CD4-positive, CD25-positive, alpha-beta regulatory T cell (primary cell): ENCODE measurements around the gene TPCN1. TPM values are rescaled to one million over a fixed set of nuclear protein-coding genes. Genes with fewer than 3 reads are reported as not detected.
A peak's percentile ranks its signal among the peaks of the same experiment; 100 is the strongest.

Source experiments
- ATAC-seq, 2 donors: fragments of 150-1000 bp; cut with Tn5 transposase; one replicate each; pipeline ENCODE4 v1.10.0; 2021; ENCODE audit warnings: low read depth in 2 of 2, moderate number of reproducible peaks in 2 of 2, moderate library complexity in 1 of 2
- DNase-seq, 3 donors: peaks; one replicate each; pipeline versions ENCODE4 v3.0.0 to v3.0.0-alpha.2; 2012 to 2022; ENCODE audit warnings: mixed read lengths in 1 of 3
- H3K27ac ChIP-seq: one replicate; pipeline ENCODE4 v1.7.0; 2013; ENCODE audit warnings: mild to moderate bottlenecking, low read length; ENCODE audit not compliant: insufficient read depth, poor library complexity, severe bottlenecking
- H3K27me3 ChIP-seq: one replicate; pipeline ENCODE4 v1.7.0; 2013; ENCODE audit warnings: low read length; ENCODE audit not compliant: control insufficient read depth, insufficient read depth
- H3K36me3 ChIP-seq: one replicate; pipeline ENCODE4 v1.7.0; 2013; ENCODE audit warnings: mild to moderate bottlenecking, low read length, moderate library complexity; ENCODE audit not compliant: control insufficient read depth, insufficient read depth
- H3K4me1 ChIP-seq: 2 replicates; pipeline ENCODE4 v1.7.0; 2013; ENCODE audit warnings: mild to moderate bottlenecking, low read length; ENCODE audit not compliant: insufficient read depth, control insufficient read depth, poor library complexity, severe bottlenecking
- H3K4me3 ChIP-seq: one replicate; pipeline ENCODE4 v1.7.0; 2013; ENCODE audit warnings: low read depth, mild to moderate bottlenecking, low read length, moderate library complexity
- H3K9me3 ChIP-seq, 2 experiments: 1 replicate in 1 of 2; 2 replicates in 1 of 2; pipeline ENCODE4 v1.7.0; 2013; ENCODE audit warnings: low read length in 2 of 2, mild to moderate bottlenecking in 1 of 2, moderate library complexity in 1 of 2; ENCODE audit not compliant: control insufficient read depth in 2 of 2
- H3K27ac Mint-ChIP-seq, 3 donors: one replicate each; pipeline ENCODE4 v1.8.0; 2020 to 2022; ENCODE audit warnings: mild to moderate bottlenecking in 3 of 3, mixed read lengths in 3 of 3, moderate library complexity in 2 of 3
- H3K27me3 Mint-ChIP-seq: one replicate; pipeline ENCODE4 v1.8.0; 2022; ENCODE audit warnings: mild to moderate bottlenecking, mixed read lengths
- H3K36me3 Mint-ChIP-seq: one replicate; pipeline ENCODE4 v1.8.0; 2020; ENCODE audit warnings: mixed read lengths
- H3K4me1 Mint-ChIP-seq, 4 donors: one replicate each; pipeline ENCODE4 v1.8.0; 2020 to 2022; ENCODE audit warnings: mixed read lengths in 4 of 4, mild to moderate bottlenecking in 1 of 4
- H3K4me3 Mint-ChIP-seq, 4 donors: one replicate each; pipeline ENCODE4 v1.8.0; 2020 to 2022; ENCODE audit warnings: mild to moderate bottlenecking in 4 of 4, mixed read lengths in 4 of 4, moderate library complexity in 3 of 4
- H3K9me3 Mint-ChIP-seq, 7 donors: one replicate each; pipeline ENCODE4 v1.8.0; 2020 to 2022; ENCODE audit warnings: mixed read lengths in 7 of 7, mild to moderate bottlenecking in 3 of 7, moderate library complexity in 2 of 7
- polyA plus RNA-seq, 4 donors: library from polyadenylated mRNA; unstranded; fragments of 300-500 nt; fragmentation: Illumina TruSeq; gene quantifications; one replicate each; pipeline ENCODE4 v1.2.3, GENCODE V29; 2021
- total RNA-seq: library from RNA; stranded (reverse); gene quantifications from one replicate; pipeline ENCODE4 v1.2.3, GENCODE V29; 2022

Gene TPCN1
- total and polyA plus RNA-seq, 5 donors from 2014 or later = 5.2 to 44.9 (median 8.4) TPM

- H3K36me3 Mint-ChIP-seq = peaks cover 36% of the 10 kb centered on the region
- no peak overlapping the region for H3K27ac ChIP-seq
Observed at GRCh38 chr12:113247123-113248050, 26.1 kb downstream of the TPCN1 start.

DNA sequence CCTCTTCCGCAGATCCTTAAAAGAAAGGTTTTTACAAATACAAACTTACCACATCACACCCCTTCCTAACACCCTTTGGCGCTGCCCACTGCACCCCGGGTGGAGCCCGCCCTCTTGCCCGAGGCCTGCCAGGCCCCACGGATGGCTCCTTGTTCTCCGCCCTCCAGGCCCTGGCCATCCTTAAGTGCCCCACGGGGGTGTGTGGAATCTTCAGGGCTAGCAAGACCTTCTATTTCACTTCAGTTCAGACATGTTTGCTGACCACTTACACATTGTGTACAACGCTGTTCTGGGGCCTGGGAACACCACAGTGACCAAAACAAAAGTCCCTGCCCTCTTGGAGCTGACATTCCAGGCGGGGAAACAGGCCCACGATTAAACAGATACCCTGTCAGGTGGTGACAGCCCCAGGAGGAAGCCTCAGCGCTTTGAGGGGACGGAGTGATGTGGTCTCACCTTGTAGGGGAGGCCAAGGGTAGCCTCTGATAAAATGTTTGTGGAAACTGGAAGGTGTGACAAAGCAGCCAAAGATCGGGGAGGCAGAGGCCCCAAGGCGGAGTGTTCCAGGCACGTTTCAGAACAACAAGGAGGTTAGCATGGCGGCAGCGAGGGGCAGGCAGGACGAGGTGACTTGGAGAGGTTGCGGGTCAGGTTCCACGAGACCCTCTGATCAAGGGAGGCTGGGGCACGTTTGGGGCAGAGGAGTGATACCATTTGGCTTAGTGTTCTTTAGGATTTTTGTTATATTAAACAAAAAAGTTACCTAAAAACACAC lies 27.0 kb downstream of the TPCN1 start:
- H3K27me3 Mint-ChIP-seq = no peaks in the 10 kb centered on the region
- peaks cover 0 to 15% (median 1%) of the 10 kb centered on the region in 4 donors for H3K4me1 Mint-ChIP-seq
- DNase-seq (no peak), ATAC-seq (no peak)
- peaks cover 0 to 7% of the 10 kb centered on the region in 2 experiments for H3K9me3 ChIP-seq
- H3K27ac Mint-ChIP-seq = no peak overlapping the region
- no peak overlapping the region for H3K27ac ChIP-seq
- no peak overlapping the region for H3K4me3 Mint-ChIP-seq
- peaks cover 38% of the 10 kb centered on the region for H3K36me3 Mint-ChIP-seq
- peaks cover 20% of the 10 kb centered on the region for H3K36me3 ChIP-seq
- H3K4me1 ChIP-seq = no peaks in the 10 kb centered on the region
- no peaks in the 10 kb centered on the region for H3K27me3 ChIP-seq
- no peaks in the 10 kb centered on the region for H3K9me3 Mint-ChIP-seq
- no peak overlapping the region for H3K4me3 ChIP-seq

More at GRCh38 chr12:113247123-113248050, 26.1 kb downstream of the TPCN1 start:
- Mint-ChIP-seq H3K9me3 (no peaks in the 10 kb centered on the region), H3K27me3 (no peaks in the 10 kb centered on the region), H3K27ac (no peak overlapping the region), H3K4me1 (peaks cover 0 to 16% (median 1%) of the 10 kb centered on the region in 4 donors), H3K4me3 (no peak overlapping the region)
- Histone ChIP-seq H3K4me1 (no peaks in the 10 kb centered on the region), H3K4me3 (no peak overlapping the region), H3K9me3 (no peaks in the 10 kb centered on the region), H3K27me3 (no peaks in the 10 kb centered on the region), H3K36me3 (peaks cover 21% of the 10 kb centered on the region)
- DNase-seq = no peak
- no peak for ATAC-seq

GRCh38 chr12:113248842-113249435 lies 27.7 kb downstream of the TPCN1 start:
- H3K36me3 ChIP-seq = peaks cover 25% of the 10 kb centered on the region
- H3K27ac Mint-ChIP-seq = no peak overlapping the region
- no peak for DNase-seq

GRCh38 chr12:113249546-113249945 lies 28.3 kb downstream of the TPCN1 start:
- ATAC-seq (no peak), DNase-seq (no peak)
- Mint-ChIP-seq H3K27me3 (no peaks in the 10 kb centered on the region), H3K9me3 (peaks cover 0 to 7% (median 0%) of the 10 kb centered on the region in 7 donors), H3K4me1 (peaks cover 0 to 13% (median 2%) of the 10 kb centered on the region in 4 donors), H3K27ac (no peak overlapping the region), H3K4me3 (no peak overlapping the region), H3K36me3 (peaks cover 46% of the 10 kb centered on the region)
- H3K9me3 ChIP-seq = peaks cover 0 to 9% of the 10 kb centered on the region in 2 experiments
- no peak overlapping the region for H3K27ac ChIP-seq
- H3K36me3 ChIP-seq = peaks cover 26% of the 10 kb centered on the region
- no peaks in the 10 kb centered on the region for H3K27me3 ChIP-seq
- H3K4me1 ChIP-seq = no peaks in the 10 kb centered on the region
- no peak overlapping the region for H3K4me3 ChIP-seq

More at GRCh38 chr12:113248842-113249435, 27.7 kb downstream of the TPCN1 start:
- H3K4me3 Mint-ChIP-seq = no peak overlapping the region
- no peak overlapping the region for H3K4me3 ChIP-seq
- peaks cover 0 to 9% of the 10 kb centered on the region in 2 experiments for H3K9me3 ChIP-seq
- ATAC-seq = no peak
- no peaks in the 10 kb centered on the region for H3K4me1 ChIP-seq
- no peaks in the 10 kb centered on the region for H3K27me3 Mint-ChIP-seq
- H3K36me3 Mint-ChIP-seq = peaks cover 45% of the 10 kb centered on the region
- no peak overlapping the region for H3K27ac ChIP-seq
- peaks cover 0 to 14% (median 2%) of the 10 kb centered on the region in 4 donors for H3K4me1 Mint-ChIP-seq
- H3K27me3 ChIP-seq = no peaks in the 10 kb centered on the region
- peaks cover 0 to 2% (median 0%) of the 10 kb centered on the region in 7 donors for H3K9me3 Mint-ChIP-seq

- Mint-ChIP-seq H3K4me3 (no peak overlapping the region), H3K36me3 (peaks cover 42% of the 10 kb centered on the region), H3K27ac (no peak overlapping the region), H3K9me3 (peaks cover 0 to 7% (median 0%) of the 10 kb centered on the region in 7 donors), H3K27me3 (no peaks in the 10 kb centered on the region), H3K4me1 (peaks cover 0 to 9% (median 2%) of the 10 kb centered on the region in 4 donors)
- H3K9me3 ChIP-seq = peaks cover 0 to 9% of the 10 kb centered on the region in 2 experiments
- no peaks in the 10 kb centered on the region for H3K4me1 ChIP-seq
- no peaks in the 10 kb centered on the region for H3K27me3 ChIP-seq
- no peak overlapping the region for H3K27ac ChIP-seq
- ATAC-seq (no peak), DNase-seq (no peak)
- peaks cover 26% of the 10 kb centered on the region for H3K36me3 ChIP-seq
- H3K4me3 ChIP-seq = no peak overlapping the region
Observed at GRCh38 chr12:113250045-113250444, 28.8 kb downstream of the TPCN1 start.

DNA sequence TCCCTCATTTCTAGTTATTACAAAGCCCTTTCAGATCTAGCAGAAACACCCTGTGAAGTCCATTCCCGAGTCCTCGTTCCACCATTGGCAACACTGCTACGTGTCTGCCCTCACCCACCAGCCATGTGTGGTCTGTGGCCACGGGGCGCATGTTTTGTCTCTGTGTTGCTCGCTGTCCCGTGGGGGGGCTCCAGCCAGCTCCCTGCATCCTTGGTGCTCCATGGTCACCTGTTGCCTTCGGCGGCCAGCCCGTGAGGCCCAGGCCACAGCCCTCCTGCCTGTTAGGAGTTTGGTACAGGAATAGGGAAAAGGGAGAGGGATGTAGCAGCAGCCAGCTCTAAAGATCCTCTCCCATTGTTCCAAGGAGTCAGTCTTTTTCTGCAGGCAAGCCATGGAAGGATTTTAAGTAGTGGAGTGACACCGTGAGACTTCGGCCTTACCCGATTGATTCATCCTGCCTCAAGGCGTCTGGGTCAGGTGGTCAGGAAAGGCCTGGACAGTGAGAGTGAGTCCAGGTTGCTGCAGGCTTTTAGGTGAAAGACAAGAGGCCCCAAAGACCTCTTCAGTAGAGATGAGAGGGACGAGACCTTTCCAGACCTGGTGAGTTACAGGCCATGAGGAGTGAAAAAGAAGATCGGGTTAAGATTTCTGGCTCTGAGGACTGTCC lies 30.3 kb downstream of the TPCN1 start:
- Mint-ChIP-seq H3K9me3 (peaks cover 0 to 7% (median 0%) of the 10 kb centered on the region in 7 donors), H3K4me1 (peaks cover 0 to 8% (median 2%) of the 10 kb centered on the region in 4 donors), H3K36me3 (peaks cover 38% of the 10 kb centered on the region), H3K27ac (no peak overlapping the region), H3K4me3 (no peak overlapping the region), H3K27me3 (no peaks in the 10 kb centered on the region)
- Histone ChIP-seq H3K36me3 (peaks cover 26% of the 10 kb centered on the region), H3K27ac (no peak overlapping the region), H3K27me3 (no peaks in the 10 kb centered on the region), H3K4me3 (no peak overlapping the region), H3K4me1 (no peaks in the 10 kb centered on the region), H3K9me3 (peaks cover 0 to 9% of the 10 kb centered on the region in 2 experiments)
- no peak for DNase-seq
- no peak for ATAC-seq

- DNase-seq (no peak), ATAC-seq (no peak)
- H3K9me3 ChIP-seq = peaks cover 0 to 9% of the 10 kb centered on the region in 2 experiments
- H3K4me3 ChIP-seq = no peak overlapping the region
- Mint-ChIP-seq H3K27me3 (no peaks in the 10 kb centered on the region), H3K4me3 (no peak overlapping the region), H3K4me1 (peaks cover 0 to 8% (median 2%) of the 10 kb centered on the region in 4 donors), H3K27ac (peak overlapping the region in 1 of 3 donors; percentile 73), H3K9me3 (peaks cover 0 to 7% (median 0%) of the 10 kb centered on the region in 7 donors), H3K36me3 (peaks cover 40% of the 10 kb centered on the region)
- H3K27me3 ChIP-seq = no peaks in the 10 kb centered on the region
- no peaks in the 10 kb centered on the region for H3K4me1 ChIP-seq
- peaks cover 22% of the 10 kb centered on the region for H3K36me3 ChIP-seq
- H3K27ac ChIP-seq = no peak overlapping the region
Observed at GRCh38 chr12:113252494-113252893, 31.2 kb downstream of the TPCN1 start.
